ENCODE measurements around the gene SYT7.
A peak's percentile ranks its signal among the peaks of the same experiment; 100 is the strongest.

SYT7 gene, protein sequence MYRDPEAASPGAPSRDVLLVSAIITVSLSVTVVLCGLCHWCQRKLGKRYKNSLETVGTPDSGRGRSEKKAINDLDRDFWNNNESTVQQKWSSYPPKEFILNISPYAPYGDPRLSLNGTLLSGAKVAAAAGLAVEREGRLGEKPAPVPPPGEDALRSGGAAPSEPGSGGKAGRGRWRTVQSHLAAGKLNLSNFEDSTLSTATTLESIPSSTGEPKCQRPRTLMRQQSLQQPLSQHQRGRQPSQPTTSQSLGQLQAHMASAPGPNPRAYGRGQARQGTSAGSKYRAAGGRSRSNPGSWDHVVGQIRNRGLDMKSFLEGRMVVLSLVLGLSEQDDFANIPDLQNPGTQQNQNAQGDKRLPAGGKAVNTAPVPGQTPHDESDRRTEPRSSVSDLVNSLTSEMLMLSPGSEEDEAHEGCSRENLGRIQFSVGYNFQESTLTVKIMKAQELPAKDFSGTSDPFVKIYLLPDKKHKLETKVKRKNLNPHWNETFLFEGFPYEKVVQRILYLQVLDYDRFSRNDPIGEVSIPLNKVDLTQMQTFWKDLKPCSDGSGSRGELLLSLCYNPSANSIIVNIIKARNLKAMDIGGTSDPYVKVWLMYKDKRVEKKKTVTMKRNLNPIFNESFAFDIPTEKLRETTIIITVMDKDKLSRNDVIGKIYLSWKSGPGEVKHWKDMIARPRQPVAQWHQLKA

GRCh38 chr11:61581030-61581928 lies at the start of gene SYT7:
TSS of gene SYT7 (minus strand) at chr11:61581076. CDS start at chr11:61580820, 256 bp downstream.
- DNase-seq (ENCODE audit: low spot score) = peak; percentile 95

- DNase-seq (ENCODE audit: low spot score) = no peak
These were observed 49.2 kb upstream of the SYT7 start for GRCh38 chr11:61630089-61630488.

GRCh38 chr11:61629082-61629833 lies 48.4 kb upstream of the SYT7 start:
- DNase-seq (ENCODE audit: low spot score) = no peak

DNA sequence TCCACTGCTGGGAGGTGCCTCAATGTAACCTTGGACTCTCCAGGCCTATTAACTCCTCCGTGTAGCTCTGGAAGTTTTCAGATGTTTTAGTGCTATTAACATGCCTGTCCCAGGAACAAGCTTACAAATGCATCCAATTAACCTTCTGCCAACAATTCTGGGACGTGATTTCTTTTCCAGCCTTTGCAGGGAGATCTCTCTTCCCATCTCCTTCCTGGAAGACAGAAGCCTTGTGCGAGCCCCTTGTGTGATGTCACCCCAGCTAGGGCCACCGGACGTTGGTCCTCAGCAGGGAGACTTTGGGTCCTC lies 47.7 kb upstream of the SYT7 start:
- no peak for DNase-seq (ENCODE audit: low spot score)

GRCh38 chr11:61627850-61628661 lies 47.2 kb upstream of the SYT7 start:
- peak; percentile 64 for DNase-seq (ENCODE audit: low spot score)

GRCh38 chr11:61626580-61627380 lies 45.9 kb upstream of the SYT7 start:
- DNase-seq (ENCODE audit: low spot score) = peak; percentile 37

DNA sequence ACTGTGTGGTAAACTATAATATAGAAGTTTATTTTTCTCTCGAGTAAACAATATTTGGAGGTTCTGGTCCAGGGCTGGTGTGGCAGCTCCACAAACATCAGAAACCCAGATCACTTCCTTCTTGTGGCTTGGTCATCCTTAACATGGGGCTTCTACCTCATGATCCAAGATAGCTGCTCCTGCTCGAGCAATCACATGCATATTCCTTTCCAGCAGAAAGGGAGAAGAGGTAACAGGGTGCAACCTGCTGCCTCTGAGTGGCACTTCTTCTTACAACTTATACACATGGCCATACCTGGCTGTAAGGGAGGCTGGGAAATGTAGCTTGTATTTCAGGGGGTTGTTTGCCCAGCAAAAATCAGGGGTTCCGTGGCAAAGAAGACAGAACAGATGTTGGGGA lies 44.6 kb upstream of the SYT7 start:
- no peak for DNase-seq (ENCODE audit: low spot score)

GRCh38 chr11:61621917-61622585 lies 41.2 kb upstream of the SYT7 start:
- DNase-seq (ENCODE audit: low spot score) = no peak

DNA sequence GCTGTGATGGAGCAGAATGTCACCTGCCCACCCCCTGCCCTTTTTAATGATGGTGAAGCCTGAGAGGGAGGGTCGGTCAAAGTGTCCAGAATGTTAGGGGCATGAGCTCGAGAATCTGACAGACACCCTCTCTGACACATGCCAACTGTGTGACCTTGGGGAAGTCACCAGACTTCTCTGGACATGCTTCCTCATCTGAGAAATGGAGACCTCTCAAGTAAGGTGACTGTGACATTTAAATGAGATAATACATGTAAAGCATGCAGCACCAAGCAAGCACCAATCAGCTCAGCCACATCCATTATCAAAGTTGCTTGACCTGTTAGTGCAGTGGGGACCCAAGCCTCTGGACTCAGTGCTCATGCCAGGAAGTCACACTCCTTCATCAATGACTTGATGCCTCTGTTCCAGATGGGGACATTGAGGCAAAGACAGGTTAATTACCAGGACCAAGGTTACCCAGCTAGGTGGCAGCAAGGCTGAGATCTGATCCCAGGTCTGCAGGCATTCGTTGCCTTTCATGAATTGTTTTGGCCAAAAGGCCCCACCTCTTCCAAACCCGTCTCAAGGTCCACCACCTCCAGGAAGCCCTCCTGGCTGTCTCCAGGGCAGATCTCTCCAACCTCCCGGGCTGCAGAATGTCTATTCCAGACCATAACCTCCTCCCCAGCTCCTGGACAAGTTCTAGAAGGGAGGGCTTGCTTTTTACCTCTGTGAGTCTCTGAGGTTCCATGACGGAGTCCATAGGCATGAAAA lies 38.8 kb upstream of the SYT7 start:
- DNase-seq (ENCODE audit: low spot score) = no peak

- DNase-seq (ENCODE audit: low spot score) = no peak
These were observed 38.1 kb upstream of the SYT7 start for GRCh38 chr11:61618978-61619377.

- DNase-seq (ENCODE audit: low spot score) = no peak
These were observed 36.6 kb upstream of the SYT7 start for GRCh38 chr11:61617515-61617914.

DNA sequence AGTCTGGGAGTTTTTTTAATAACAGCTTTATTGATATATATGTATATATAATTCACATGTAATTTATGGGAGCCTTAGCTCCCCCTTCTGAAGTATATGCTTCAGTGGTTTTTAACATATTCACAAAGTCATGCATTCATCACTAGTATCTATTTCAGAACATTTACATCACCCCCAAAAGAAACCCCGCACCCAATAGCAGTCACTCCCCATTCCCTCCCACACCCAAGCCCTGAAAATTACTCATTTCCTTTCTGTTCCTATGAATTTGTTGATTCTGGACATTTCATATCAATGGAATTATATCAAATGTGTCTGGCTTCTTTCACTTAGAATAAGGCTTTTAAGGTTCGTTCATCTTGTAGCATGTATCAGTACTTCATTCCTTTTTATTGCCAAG lies 35.6 kb upstream of the SYT7 start:
- DNase-seq (ENCODE audit: low spot score) = no peak

- peak; percentile 12 for DNase-seq (ENCODE audit: low spot score)
These were observed 33.9 kb upstream of the SYT7 start for GRCh38 chr11:61614782-61615181.

GRCh38 chr11:61613870-61614269 lies 33.0 kb upstream of the SYT7 start:
- DNase-seq (ENCODE audit: low spot score) = no peak

- no peak for DNase-seq (ENCODE audit: low spot score)
These were observed 32.2 kb upstream of the SYT7 start for GRCh38 chr11:61613051-61613450.

- DNase-seq (ENCODE audit: low spot score) = no peak
These were observed 30.4 kb upstream of the SYT7 start for GRCh38 chr11:61611309-61611708.

DNA sequence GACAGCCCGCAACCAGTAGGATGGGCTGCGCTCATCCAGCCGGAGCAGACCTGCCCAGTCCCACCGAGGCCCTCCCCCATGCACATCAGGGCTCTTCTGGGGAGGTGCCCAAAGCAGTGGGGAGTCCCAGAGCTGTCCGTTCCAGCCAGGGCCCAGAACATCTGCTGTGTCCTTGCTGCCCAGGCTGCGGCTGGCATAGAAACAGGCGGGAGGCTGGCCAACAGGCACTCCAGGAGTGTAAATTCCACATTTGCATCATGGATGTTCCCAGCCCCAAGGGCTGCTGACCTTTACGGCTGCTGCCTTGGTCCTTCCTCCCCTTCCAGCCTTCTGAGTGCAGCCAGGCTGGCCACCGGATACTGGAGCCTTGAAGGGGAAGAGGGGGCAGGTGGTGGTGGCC lies 30.0 kb upstream of the SYT7 start:
- DNase-seq (ENCODE audit: low spot score) = no peak

- DNase-seq (ENCODE audit: low spot score) = no peak
These were observed 29.1 kb upstream of the SYT7 start for GRCh38 chr11:61609980-61610366.
